Measurements from ENCODE around the gene OR10T2.
"Not testable (repeated sequence)": the region's sequence is repeated elsewhere in the genome, so short reads cannot be mapped to it uniquely, and the experiment has no call there.

Gene OR10T2

DNA sequence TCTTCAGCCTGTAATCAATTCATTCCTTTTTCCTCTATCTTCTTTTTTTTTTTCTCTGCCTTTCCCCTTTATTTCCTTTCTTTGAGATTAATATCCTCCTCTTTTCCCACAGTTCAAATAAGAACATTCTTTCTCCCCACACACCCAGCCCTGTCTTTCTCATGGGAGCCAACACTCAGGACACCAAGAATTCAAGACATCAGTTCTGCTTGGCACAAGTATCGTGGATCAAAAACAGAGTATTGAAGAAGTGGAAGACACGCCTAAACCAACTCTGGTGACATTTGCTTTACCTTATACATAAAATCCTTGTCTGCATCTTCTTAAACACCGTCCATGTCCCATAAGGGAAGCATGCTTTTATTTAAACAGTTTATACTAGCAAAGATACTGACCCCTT is 42.6 kb downstream of the OR10T2 start:
- DNase-seq (ENCODE audit: low read depth, low spot score), result no peak

DNA sequence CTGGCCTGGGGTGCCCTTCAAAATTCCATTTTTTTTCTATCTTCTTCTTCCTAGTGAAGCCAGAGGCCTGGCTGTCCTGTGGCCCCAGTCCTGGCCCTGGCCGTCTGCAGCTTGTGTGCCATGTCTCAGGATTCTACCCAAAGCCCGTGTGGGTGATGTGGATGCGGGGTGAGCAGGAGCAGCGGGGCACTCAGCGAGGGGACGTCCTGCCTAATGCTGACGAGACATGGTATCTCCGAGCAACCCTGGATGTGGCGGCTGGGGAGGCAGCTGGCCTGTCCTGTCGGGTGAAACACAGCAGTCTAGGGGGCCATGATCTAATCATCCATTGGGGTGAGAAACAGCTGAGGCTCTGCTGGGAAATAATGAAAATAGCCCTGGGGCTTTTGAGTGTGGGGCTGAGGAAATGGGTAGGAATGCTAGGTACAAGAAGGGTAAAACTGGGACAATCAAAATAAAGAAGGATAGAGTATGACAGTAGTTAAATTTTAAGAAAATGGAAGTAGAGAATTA is 43.4 kb downstream of the OR10T2 start:
- DNase-seq (ENCODE audit: low read depth, low spot score), result no peak

DNA sequence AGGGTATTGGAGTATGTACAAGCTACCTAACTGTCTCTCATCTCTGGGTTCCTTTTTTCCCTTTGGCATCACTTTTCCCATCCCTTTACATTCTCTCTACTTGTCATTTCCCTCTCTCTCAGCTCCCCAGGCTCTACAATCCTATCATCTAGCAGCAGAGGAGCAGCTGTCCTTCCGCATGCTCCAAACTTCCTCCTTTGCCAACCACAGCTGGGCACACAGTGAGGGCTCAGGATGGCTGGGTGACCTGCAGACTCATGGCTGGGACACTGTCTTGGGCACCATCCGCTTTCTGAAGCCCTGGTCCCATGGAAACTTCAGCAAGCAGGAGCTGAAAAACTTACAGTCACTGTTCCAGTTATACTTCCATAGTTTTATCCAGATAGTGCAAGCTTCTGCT is 45.0 kb downstream of the OR10T2 start:
- no peak for DNase-seq (ENCODE audit: low read depth, low spot score)

- DNase-seq (ENCODE audit: low read depth, low spot score), result no peak
Observed at GRCh38 chr1:158353303-158354075, 45.8 kb downstream of the OR10T2 start, which contains the start of gene CD1E. TSS of gene CD1E (plus strand) at chr1:158353894. CDS start at chr1:158353989, 95 bp downstream.

- not testable (repeated sequence) for DNase-seq (ENCODE audit: low read depth, low spot score)
Observed at GRCh38 chr1:158348946-158349345, 50.3 kb downstream of the OR10T2 start.

Data from activated CD4-positive, CD25-positive, alpha-beta regulatory T cell treated with anti-CD3 and anti-CD28 coated beads, Interleukin-2, amount 50 U/mL, for 16 hours (primary cell).